ENCODE measurements around the gene OR2L2.

DNA sequence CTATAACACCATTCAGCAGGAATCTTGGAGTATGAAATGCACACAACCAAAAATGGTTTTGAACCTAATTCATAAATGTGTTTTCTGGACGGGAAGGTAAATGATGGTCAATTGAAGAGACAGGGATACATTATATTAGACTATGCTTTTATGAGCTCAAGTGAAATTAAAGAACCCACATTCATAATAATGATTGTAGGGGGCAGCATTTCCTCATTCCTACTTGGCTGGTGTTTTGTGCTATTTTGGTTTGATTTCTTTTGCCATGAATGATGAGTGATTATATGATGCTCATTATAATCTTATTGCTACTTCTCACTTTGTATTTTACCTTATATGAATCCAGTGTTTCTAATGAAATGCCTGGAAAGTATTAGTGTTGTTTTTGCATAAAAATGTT, 17.1 kb downstream of the OR2L2 start:
- TF ChIP-seq EZH2 (IDR thresholded peaks at IDR 0.05): no peak
- no peak for TF ChIP-seq POLR2AphosphoS5 (IDR thresholded peaks at IDR 0.05; ENCODE audit: borderline replicate concordance, low read depth, low read length)

All from SK-N-MC (cell line).